ENCODE measurements around the gene ARNT2.

ARNT2 gene

GRCh38 chr15:80554560-80554959, 150.4 kb downstream of the ARNT2 start:
- Histone ChIP-seq H3F3A (ENCODE audit: insufficient read depth, low read length) (no peaks in the 10 kb centered on the region), H3K27ac (ENCODE audit: low read length) (no peak overlapping the region), H3K4me2 (ENCODE audit: low read depth, low read length) (no peak overlapping the region), H3K4me3 (ENCODE audit: low read length) (no peak overlapping the region), H3K4me1 (ENCODE audit: low read length) (no peaks in the 10 kb centered on the region), H3K36me3 (replicated peaks; ENCODE audit: insufficient read depth, low read length) (no peaks in the 10 kb centered on the region), H3K9me2 (replicated peaks; ENCODE audit: insufficient read depth, low read length) (no peaks in the 10 kb centered on the region), H3K79me2 (ENCODE audit: low read length) (no peaks in the 10 kb centered on the region), H3K9me3 (replicated peaks; ENCODE audit: insufficient read depth, low read length) (no peaks in the 10 kb centered on the region), H3K27me3 (replicated peaks; ENCODE audit: insufficient read depth, low read length) (no peaks in the 10 kb centered on the region), H2AFZ (ENCODE audit: low read length) (no peak overlapping the region), H3K9ac (ENCODE audit: low read length) (no peak overlapping the region), H4K20me1 (ENCODE audit: insufficient read depth, low read length) (no peaks in the 10 kb centered on the region)
- TF ChIP-seq EZH2 (optimal IDR thresholded peaks at IDR 0.05; ENCODE audit: low read depth, low read length) (no peak), EZH2phosphoT487 (IDR thresholded peaks at IDR 0.05; ENCODE audit: low read length) (no peak), CTCF (IDR thresholded peaks at IDR 0.05; ENCODE audit: low read length) (no peak)
- no peak for DNase-seq

GRCh38 chr15:80556694-80557367, 152.6 kb downstream of the ARNT2 start:
- H3K27ac ChIP-seq (ENCODE audit: low read length): no peak overlapping the region
- no peaks in the 10 kb centered on the region for H3K4me1 ChIP-seq (ENCODE audit: low read length)
- H3K79me2 ChIP-seq (ENCODE audit: low read length): no peaks in the 10 kb centered on the region
- no peaks in the 10 kb centered on the region for H3F3A ChIP-seq (ENCODE audit: insufficient read depth, low read length)
- H3K4me2 ChIP-seq (ENCODE audit: low read depth, low read length): no peak overlapping the region
- TF ChIP-seq CTCF (IDR thresholded peaks at IDR 0.05; ENCODE audit: low read length): no peak
- TF ChIP-seq EZH2phosphoT487 (IDR thresholded peaks at IDR 0.05; ENCODE audit: low read length): no peak
- no peak for TF ChIP-seq EZH2 (optimal IDR thresholded peaks at IDR 0.05; ENCODE audit: low read depth, low read length)
- DNase-seq: no peak
- H3K27me3 ChIP-seq (replicated peaks; ENCODE audit: insufficient read depth, low read length): no peaks in the 10 kb centered on the region
- H4K20me1 ChIP-seq (ENCODE audit: insufficient read depth, low read length): no peaks in the 10 kb centered on the region
- no peak overlapping the region for H3K4me3 ChIP-seq (ENCODE audit: low read length)
- no peaks in the 10 kb centered on the region for H3K9me3 ChIP-seq (replicated peaks; ENCODE audit: insufficient read depth, low read length)
- no peak overlapping the region for H3K9ac ChIP-seq (ENCODE audit: low read length)
- H3K36me3 ChIP-seq (replicated peaks; ENCODE audit: insufficient read depth, low read length): no peaks in the 10 kb centered on the region
- H3K9me2 ChIP-seq (replicated peaks; ENCODE audit: insufficient read depth, low read length): no peaks in the 10 kb centered on the region
- H2AFZ ChIP-seq (ENCODE audit: low read length): no peak overlapping the region

GRCh38 chr15:80557441-80558234, 153.5 kb downstream of the ARNT2 start:
- Histone ChIP-seq H3K79me2 (ENCODE audit: low read length) (no peaks in the 10 kb centered on the region), H2AFZ (ENCODE audit: low read length) (no peak overlapping the region), H3K4me3 (ENCODE audit: low read length) (no peak overlapping the region), H3K9ac (ENCODE audit: low read length) (no peak overlapping the region), H3K36me3 (replicated peaks; ENCODE audit: insufficient read depth, low read length) (no peaks in the 10 kb centered on the region), H3K27me3 (replicated peaks; ENCODE audit: insufficient read depth, low read length) (no peaks in the 10 kb centered on the region), H4K20me1 (ENCODE audit: insufficient read depth, low read length) (no peaks in the 10 kb centered on the region), H3K27ac (ENCODE audit: low read length) (no peak overlapping the region), H3K4me1 (ENCODE audit: low read length) (no peaks in the 10 kb centered on the region), H3K4me2 (ENCODE audit: low read depth, low read length) (no peak overlapping the region), H3K9me2 (replicated peaks; ENCODE audit: insufficient read depth, low read length) (no peaks in the 10 kb centered on the region), H3K9me3 (replicated peaks; ENCODE audit: insufficient read depth, low read length) (no peaks in the 10 kb centered on the region), H3F3A (ENCODE audit: insufficient read depth, low read length) (no peaks in the 10 kb centered on the region)
- no peak for DNase-seq
- TF ChIP-seq EZH2phosphoT487 (IDR thresholded peaks at IDR 0.05; ENCODE audit: low read length) (no peak), CTCF (IDR thresholded peaks at IDR 0.05; ENCODE audit: low read length) (no peak), EZH2 (optimal IDR thresholded peaks at IDR 0.05; ENCODE audit: low read depth, low read length) (no peak)
